HG02763 (cell line): ENCODE data around the gene VAMP1.
"Not testable (repeated sequence)": the region's sequence is repeated elsewhere in the genome, so short reads cannot be mapped to it uniquely, and the experiment has no call there.

ENCODE experiments used
- ATAC-seq: cut with Tn5 transposase; IDR thresholded peaks from one replicate; pipeline ENCODE4 v1.9.1; 2021; ENCODE audit warnings: mild to moderate bottlenecking, moderate library complexity; ENCODE audit not compliant: unreplicated experiment

The VAMP1 gene

GRCh38 chr12:6469609-6470374, 685 bp downstream of the VAMP1 start:
- ATAC-seq: no peak

GRCh38 chr12:6469092-6469491, 1.4 kb downstream of the VAMP1 start:
- no peak for ATAC-seq

DNA sequence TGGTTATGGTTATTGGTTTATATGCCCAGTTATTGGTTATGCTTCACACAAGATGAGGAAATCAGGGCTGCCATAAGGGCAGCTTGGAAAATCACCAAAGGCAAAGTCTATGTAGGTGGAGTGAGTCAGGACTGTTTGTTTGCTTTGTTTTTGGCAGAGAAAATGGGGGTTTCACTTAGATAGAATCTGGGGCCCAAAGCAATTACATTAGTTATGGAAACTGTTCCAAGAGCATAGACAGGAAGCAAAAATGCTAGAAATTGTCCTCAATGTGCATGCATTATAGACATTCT, 2.2 kb downstream of the VAMP1 start:
- no peak for ATAC-seq

- not testable (repeated sequence) for ATAC-seq
These were observed 2.8 kb downstream of the VAMP1 start for GRCh38 chr12:6467571-6468282.

GRCh38 chr12:6466751-6467150, 3.7 kb downstream of the VAMP1 start:
- ATAC-seq: not testable (repeated sequence)

DNA sequence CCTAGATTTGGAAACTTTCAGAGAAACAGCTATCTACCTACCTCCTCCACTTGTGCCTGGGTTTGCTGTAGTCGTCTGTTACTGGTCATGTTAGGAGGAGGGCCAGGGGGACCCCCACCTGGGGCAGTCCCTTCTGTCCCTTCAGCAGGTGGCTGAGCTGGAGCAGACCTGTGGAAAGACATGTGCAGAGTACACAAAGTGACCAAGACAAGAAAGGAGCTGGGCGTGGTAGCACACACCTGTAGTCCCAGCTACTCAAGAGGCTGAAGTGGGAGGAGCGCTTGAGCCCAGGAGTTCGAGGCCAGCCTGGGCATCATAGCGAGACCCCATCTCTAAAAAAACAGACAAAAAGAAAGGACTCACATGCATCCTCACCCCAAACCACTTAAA, 4.3 kb downstream of the VAMP1 start:
- ATAC-seq: no peak

DNA sequence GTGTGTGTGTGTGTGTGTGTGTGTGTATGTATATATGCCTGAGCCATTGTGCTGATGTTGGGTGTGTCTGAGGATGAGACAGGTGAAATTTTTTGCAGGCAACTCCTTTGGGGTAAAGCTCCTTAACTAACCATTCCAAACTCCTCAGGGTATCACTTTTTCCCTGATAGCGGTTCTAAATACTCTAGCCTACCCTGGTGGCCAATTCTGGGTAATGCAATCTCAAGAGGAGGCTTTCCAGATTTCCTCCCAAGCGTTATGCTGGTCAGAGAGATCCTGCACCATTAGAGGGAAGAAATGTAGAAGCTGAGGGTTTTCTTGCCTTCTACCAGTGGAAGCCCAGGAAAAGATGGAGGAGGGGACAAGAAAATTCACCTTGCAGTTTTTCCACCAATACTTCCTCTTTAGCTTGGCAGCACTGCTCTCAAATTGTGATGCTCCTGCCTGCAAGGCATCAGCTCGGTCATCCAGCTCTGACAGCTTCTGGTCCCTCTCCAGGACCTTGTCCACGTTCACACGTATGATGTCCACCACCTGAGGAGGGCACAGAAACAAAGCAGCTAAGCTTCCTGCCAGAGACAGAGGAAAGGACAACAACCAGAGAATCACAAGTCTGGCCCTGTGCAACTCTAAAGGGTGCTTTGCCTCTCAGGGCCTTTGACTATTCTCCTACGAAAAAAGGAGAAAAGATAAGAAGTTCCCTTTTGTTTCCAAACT, 4.9 kb downstream of the VAMP1 start:
- no peak for ATAC-seq

- no peak for ATAC-seq
These were observed 5.9 kb downstream of the VAMP1 start for GRCh38 chr12:6464531-6464930.

GRCh38 chr12:6463858-6464257, 6.6 kb downstream of the VAMP1 start:
- ATAC-seq: no peak

DNA sequence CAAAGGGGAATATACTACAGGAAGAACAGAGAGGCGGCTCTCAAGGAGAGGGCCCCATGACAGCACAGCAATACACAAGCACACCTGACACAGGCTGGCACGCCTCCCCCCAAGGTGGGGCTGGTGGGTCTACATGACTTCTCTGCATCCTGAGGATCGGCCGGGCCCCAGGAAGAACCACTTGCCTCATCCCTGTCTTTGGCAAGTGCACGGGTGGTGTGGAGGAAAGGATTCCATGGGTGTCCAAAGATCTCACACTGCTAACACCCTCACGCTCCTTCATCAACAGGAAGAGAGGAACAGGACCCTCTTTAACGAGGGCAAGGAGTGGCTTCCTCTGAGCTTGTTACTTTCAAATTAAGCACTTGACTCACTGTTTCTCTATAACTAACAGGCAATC, 7.3 kb downstream of the VAMP1 start:
- ATAC-seq: no peak

- no peak for ATAC-seq
These were observed 8.1 kb downstream of the VAMP1 start for GRCh38 chr12:6462234-6462995.

DNA sequence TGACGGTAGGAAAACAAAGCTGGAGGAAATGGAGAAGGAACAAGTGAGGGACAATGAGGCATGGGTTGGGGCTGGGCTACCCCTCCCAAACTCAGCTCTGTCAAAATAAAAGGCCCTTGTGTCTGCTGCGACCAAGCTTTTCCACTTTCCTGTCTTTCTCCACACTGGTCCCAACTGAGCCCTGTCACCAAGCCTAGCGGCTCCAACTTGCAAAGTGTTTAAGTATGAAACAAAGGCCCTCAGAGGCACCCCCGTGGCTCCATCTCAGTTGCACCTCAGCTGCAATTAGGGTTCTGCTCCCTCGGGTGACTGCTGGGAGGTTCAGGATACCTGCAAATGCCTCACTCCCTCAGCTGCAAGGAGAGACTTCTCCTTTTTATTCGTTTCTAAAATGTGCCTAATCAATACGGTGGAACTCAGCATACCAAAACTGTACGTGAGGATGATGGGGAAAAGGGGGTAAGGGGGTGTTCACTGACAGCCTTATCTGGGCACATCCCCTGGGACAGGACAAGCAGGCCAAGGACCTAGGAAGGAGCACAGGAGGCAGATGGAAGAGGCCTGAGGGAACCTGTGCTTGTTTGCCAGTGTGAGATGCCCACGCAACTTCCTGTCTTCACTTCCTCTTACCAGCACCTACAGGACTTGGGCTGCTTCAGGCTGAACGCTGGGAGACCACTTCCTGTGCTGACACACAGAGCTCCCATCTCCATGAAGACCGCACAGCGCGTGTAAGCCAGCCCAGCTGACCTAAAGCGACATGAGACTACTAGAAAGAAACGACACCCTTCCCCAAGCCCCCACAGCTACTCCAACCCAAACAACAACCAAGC, 8.9 kb downstream of the VAMP1 start:
- peak; percentile 64 for ATAC-seq

- no peak for ATAC-seq
These were observed 9.6 kb downstream of the VAMP1 start for GRCh38 chr12:6460751-6461371.

GRCh38 chr12:6459004-6459337, 11.5 kb downstream of the VAMP1 start:
- no peak for ATAC-seq

DNA sequence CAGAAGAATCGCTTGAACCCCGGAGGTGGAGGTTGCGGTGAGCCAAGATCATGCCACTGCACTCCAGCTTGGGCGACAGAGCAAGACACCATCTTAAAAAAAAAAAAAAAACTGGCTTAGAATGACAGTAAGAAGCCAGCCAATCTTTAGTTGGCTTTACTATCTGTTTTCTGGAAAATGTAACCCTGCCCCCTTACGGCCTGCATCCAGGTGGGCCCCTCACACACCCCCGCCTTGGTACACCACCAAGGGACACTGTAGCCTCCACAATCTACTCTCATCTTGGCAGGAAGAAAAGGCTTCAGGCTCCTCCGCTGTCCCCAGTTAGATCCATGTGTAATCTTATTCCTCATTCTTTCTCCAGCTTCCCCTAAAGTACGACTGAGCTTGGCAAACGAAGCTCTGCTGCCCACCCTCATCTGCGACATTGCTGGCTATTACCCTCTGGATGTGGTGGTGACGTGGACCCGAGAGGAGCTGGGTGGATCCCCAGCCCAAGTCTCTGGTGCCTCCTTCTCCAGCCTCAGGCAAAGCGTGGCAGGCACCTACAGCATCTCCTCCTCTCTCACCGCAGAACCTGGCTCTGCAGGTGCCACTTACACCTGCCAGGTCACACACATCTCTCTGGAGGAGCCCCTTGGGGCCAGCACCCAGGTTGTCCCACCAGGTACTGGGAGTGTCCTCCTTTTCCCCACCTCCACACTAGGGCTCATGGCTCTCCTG, 12.0 kb downstream of the VAMP1 start:
- ATAC-seq: no peak

DNA sequence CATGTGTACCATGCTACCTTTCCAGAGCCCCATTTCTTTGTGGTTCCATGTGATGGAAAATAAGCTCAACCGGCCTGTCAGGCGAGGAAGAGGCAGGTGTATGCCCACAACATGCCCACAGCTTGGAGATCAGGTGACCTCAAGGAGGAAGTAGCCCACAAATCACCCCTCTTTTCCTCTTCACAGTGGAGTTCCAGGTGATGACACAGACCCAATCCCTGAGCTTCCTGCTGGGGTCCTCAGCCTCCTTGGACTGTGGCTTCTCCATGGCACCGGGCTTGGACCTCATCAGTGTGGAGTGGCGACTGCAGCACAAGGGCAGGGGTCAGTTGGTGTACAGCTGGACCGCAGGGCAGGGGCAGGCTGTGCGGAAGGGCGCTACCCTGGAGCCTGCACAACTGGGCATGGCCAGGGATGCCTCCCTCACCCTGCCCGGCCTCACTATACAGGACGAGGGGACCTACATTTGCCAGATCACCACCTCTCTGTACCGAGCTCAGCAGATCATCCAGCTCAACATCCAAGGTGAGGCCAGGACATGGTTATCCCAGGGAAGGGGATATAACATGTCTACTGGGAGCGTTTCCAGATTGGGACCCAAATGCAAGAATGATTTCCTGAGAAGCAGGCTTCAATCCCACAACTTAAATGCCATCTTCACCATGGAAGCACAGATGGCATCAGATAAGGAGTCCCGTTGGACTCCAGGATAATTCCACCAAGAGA, 13.1 kb downstream of the VAMP1 start:
- ATAC-seq: no peak

DNA sequence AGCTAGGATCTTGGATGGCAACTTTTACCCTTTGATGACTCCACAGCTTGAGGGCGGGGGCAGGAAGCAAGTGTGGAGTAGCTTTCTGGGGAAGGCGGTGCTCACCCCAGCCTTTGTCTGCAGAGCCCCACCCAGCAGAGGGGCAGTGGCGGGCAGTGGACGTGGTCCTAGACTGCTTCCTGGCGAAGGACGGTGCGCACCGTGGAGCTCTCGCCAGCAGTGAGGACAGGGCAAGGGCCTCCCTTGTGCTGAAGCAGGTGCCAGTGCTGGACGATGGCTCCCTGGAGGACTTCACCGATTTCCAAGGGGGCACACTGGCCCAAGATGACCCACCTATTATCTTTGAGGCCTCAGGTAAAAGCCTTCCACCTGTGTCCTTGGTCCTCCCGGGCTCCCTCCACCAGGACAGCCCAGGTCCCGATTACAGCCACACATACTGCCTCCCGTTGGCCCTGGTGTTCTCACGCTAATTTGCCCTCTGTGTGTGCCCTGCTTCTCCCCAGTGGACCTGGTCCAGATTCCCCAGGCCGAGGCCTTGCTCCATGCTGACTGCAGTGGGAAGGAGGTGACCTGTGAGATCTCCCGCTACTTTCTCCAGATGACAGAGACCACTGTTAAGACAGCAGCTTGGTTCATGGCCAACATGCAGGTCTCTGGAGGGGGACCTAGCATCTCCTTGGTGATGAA, 17.4 kb downstream of the VAMP1 start:
- ATAC-seq: no peak

- peak; percentile 10 for ATAC-seq
These were observed 18.1 kb downstream of the VAMP1 start for GRCh38 chr12:6452245-6452943.
